GM12873 (cell line): Measurements from ENCODE around the gene KIAA0513.

Experiments used
- TF ChIP-seq, protein P1 (sequence below): IDR thresholded peaks from 2 replicates; pipeline ENCODE4 v1.5.1; 2012; ENCODE audit warnings: low read depth, mild to moderate bottlenecking, moderate library complexity, low read length, control low read depth; ENCODE audit not compliant: insufficient read depth; ENCODE audit errors: missing control alignments

The KIAA0513 gene

DNA sequence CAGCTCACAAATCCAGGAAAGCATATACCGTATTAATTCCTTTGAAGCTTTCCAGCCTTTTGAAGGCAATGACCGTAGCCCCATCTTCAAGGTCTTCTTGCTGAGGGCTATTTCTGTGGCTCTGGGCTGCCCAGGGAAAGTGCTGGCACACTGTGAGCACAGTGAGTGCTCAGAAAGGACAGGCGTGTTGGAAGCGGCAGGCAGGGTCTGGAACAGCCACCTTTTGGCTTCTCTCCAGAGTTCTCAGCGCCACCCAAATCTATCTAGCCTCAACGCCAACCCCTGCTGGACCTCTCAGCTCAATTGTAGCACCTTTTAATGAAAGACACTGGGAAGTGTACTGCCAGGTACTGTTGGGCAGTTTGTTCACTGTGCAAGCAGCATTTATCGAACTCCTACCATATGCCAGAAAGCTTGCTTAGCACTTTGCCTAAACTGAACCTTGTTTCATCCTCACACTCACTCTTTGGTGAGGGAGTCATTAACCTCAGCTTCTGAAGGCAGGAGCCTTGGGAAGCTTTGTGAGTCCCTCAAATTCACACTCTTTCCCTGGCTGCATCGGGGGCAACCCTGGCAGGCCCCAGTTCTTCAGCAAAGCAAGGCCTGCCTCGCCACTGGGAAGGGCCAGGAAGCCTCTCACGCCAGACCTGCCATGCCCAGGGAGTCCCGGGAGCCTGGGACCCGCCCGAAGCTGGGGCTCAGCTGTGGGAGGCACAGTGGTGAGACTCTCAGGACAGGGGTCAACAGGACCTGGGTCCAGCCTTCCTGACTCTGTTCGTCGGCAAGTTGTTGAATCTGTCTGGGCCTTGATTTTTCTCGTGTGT lies 98.2 kb downstream of the KIAA0513 start:
- TF ChIP-seq, protein P1, sequence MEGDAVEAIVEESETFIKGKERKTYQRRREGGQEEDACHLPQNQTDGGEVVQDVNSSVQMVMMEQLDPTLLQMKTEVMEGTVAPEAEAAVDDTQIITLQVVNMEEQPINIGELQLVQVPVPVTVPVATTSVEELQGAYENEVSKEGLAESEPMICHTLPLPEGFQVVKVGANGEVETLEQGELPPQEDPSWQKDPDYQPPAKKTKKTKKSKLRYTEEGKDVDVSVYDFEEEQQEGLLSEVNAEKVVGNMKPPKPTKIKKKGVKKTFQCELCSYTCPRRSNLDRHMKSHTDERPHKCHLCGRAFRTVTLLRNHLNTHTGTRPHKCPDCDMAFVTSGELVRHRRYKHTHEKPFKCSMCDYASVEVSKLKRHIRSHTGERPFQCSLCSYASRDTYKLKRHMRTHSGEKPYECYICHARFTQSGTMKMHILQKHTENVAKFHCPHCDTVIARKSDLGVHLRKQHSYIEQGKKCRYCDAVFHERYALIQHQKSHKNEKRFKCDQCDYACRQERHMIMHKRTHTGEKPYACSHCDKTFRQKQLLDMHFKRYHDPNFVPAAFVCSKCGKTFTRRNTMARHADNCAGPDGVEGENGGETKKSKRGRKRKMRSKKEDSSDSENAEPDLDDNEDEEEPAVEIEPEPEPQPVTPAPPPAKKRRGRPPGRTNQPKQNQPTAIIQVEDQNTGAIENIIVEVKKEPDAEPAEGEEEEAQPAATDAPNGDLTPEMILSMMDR = no peak

DNA sequence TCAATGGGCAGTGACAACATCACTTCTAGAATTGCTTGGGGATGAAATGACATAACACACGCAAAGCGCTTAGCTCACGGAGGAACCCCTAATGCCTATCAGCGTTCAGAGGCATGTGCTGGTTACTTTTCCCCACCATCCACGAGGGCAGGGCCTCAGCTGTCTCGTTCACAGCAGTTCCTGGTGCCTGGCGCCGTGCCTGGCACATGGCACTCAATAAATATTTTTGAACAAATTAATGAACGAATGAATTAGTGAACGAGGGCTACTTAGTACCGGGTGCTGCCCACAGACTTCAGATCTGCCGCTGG lies 98.8 kb downstream of the KIAA0513 start:
- TF ChIP-seq, protein P1 = no peak

DNA sequence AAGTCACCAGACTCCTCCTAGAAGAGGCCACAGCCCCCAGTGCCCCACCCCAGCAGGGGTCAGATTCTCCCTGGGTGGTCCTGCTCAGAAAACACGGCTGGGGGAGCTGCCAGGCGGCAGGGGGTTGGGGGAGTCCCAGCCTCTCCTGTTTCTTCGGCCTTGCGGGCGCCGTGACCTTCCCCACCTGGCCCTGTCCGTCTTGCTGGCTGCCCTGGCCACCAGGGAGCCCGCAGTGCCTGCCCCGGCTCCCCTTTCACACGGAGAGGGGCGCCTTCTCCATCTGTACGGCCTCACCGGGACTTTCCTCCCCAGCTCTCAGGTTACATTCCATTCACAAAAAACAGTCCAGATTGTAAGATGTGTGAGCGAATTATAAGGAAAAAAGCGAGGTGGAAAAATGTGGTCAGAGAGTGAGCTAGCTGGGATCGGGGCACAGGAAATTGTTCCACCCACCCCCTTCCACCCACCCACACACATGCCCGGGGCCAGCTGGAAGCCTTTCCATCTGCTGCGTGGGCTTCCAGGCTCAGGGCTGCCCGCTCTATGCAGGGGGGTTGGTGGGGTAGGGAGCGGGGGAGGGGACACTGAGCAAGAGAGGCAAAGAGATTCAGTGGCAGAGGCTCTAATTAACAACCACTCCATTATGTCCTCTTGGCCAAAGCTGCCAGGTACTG lies 99.2 kb downstream of the KIAA0513 start:
- TF ChIP-seq, protein P1 = no peak

DNA sequence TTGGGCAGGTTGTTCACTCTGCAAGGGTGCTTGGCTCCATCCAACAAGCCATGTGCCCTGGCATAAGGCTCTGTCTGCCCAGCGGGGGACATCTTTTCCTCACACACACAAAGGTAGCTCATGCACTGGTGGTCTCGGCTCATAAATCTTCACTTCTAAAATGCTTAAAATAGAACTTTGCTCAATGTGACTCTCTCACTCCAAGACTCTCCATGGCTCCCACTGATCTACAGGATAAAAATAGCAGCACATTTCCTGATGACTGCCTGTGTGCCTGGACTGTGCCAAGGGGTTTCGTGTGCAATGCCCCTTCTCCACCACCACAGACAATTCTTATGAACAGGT lies 99.8 kb downstream of the KIAA0513 start:
- TF ChIP-seq, protein P1 = no peak

DNA sequence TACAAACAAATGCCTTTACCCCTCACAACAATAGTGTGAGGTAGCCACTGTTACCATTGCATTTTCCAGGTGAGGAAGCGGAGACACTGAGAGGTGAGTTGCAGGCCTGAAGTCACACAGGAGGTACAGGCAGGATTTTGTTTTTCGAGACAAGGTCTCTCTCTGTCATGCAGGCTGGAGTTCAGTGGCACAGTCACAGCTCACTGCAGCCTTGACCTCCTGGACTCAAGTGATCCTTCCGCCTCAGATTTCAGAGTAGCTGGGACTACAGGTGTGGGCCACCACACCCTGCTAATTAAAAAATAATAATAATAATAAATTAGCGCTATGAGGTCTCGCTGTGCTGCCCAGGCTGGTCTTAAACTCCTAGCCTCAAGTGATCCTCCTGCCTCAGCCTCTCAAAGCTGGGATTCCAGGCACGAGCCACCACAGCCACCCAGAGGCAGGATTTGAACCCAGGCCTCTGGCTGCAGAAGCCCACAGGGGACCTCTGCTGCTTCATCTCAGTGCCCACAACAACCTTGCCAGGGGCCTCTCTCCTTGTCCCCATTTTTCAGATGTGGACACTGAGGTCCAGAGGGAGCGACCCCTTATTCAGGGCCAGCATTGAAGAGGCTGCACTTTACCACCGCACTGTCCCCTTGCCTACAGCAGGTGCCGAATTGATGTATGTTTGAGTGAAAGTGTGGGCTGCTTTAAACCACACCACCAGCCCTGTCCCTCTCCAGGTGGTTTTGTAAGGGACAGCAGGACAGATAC lies 100.7 kb downstream of the KIAA0513 start:
- TF ChIP-seq, protein P1 = no peak

DNA sequence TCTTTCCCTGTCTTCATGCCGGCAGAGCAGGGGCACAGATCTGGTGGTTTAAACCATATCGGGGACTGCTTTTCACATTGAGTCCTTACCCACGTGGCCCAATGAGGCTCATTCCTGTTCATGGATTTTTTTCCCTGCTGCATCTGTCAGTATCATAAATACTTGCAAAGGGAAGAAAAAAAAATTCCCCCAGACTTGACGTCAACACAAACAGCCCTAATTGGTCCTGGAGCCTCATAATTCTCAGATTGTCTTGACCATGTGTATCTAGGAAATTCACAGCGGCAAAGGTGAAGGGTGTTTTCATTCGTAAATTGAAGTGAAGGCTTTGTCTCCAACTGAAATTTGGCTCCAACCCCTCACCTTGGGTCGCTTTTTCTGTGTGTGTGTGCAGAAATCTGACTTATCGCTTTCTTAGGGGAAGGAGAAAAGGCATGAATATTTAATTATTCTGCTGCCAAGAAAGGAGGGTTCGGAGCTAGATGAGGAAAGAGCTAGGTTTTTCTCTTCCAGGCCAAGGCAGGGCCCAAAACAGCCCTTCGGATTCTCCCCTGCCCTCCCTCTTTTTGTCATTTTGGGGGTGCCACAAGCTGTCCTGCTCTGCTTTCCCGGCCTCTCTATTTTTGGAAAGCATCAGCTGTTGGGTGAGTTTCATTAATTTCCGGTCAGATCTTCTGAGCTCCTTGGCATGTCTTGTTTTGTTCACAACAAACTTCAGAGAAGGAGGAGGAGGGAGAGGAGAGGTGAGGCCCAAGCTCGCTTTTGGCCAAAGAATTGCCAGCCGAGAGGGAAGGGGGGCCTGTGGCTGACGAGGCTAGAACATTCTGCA lies 102.5 kb downstream of the KIAA0513 start:
- TF ChIP-seq, protein P1 = no peak
